Measurements from ENCODE around the gene ATRX.

ATRX gene

GRCh38 chrX:77484045-77484444 lies 302.0 kb downstream of the ATRX start:
- no peak for DNase-seq

GRCh38 chrX:77455437-77455836 lies 330.6 kb downstream of the ATRX start:
- no peak for DNase-seq
